Mucosa of rectum (tissue), 2 donors: ENCODE data around the gene RAPGEF2.
"Not testable (repeated sequence)": the region's sequence is repeated elsewhere in the genome, so short reads cannot be mapped to it uniquely, and the experiment has no call there.

ENCODE experiments used
- H3K27ac ChIP-seq, 2 donors: one replicate each; pipeline ENCODE4 v1.7.0; 2013; ENCODE audit warnings: inconsistent platforms in 2 of 2, low read depth in 2 of 2, low read length in 2 of 2
- H3K27me3 ChIP-seq, 2 donors: one replicate each; pipeline ENCODE4 v1.7.0; 2013; ENCODE audit warnings: low read length in 2 of 2; ENCODE audit not compliant: control insufficient read depth in 2 of 2, insufficient read depth in 2 of 2
- H3K36me3 ChIP-seq, 2 donors: one replicate each; pipeline ENCODE4 v1.7.0; 2013; ENCODE audit warnings: low read length in 2 of 2; ENCODE audit not compliant: control insufficient read depth in 2 of 2, insufficient read depth in 2 of 2
- H3K4me1 ChIP-seq, 2 donors: one replicate each; pipeline ENCODE4 v1.7.0; 2013; ENCODE audit warnings: low read length in 2 of 2, mild to moderate bottlenecking in 1 of 2; ENCODE audit not compliant: control insufficient read depth in 2 of 2, insufficient read depth in 2 of 2
- H3K4me3 ChIP-seq, 2 donors: one replicate each; pipeline ENCODE4 v1.7.0; 2013; ENCODE audit warnings: low read length in 2 of 2
- H3K9ac ChIP-seq, 2 donors: one replicate each; pipeline ENCODE4 v1.7.0; 2013; ENCODE audit warnings: low read length in 2 of 2, low read depth in 1 of 2, mild to moderate bottlenecking in 1 of 2
- H3K9me3 ChIP-seq, 2 donors: one replicate each; pipeline ENCODE4 v1.7.0; 2013; ENCODE audit warnings: low read length in 2 of 2; ENCODE audit not compliant: control insufficient read depth in 2 of 2
- donor health status: healthy.
- donor health status: Normal muscosa, but diverticular disease.

Gene RAPGEF2

DNA sequence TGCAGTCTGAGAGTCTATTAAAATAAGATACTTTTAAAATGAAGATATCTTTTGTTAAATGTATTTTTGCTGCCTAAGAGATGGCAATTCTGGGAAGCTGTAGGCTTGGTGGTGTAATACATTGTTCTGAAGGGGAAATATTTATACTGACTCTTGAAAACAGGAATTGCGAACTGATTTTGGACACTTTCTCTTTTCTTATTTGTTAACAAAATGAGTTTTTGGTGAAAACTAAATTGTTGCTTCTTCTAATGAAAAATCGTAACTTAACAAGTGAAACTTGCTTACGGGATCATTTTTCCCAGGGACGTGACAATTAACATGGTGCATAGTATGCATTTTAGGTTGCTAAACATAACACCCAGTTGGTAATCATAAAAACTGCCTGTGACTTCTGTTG, 71.0 kb downstream of the RAPGEF2 start:
- no peaks in the 10 kb centered on the region for H3K27me3 ChIP-seq
- H3K4me1 ChIP-seq: peaks cover 6% of the 10 kb centered on the region in 2 donors
- no peak overlapping the region for H3K27ac ChIP-seq
- H3K36me3 ChIP-seq: no peaks in the 10 kb centered on the region
- H3K4me3 ChIP-seq: no peak overlapping the region
- H3K9me3 ChIP-seq: no peaks in the 10 kb centered on the region
- no peak overlapping the region for H3K9ac ChIP-seq

DNA sequence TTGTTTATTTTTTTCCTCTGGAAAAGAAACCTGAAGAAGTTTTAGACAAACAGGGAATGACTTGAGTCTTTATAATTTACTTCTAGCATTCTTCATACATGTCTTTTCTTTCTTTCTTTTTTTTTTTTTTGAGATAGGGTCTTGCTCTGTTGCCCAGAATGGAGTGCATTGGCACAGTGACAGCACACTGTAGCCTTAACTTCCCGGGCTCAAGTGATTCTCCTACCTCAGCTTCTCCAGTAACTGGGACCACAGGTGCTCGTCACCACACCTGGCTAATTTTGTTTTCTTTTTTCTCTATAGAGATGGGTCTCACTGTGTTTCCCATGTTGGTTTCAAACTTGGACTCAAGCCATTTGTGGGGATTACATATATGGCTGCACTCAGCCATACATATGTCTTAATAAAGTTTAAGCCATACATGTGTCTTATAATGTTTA, 71.8 kb downstream of the RAPGEF2 start:
- H3K9ac ChIP-seq: no peak overlapping the region
- peaks cover 6% of the 10 kb centered on the region in 2 donors for H3K4me1 ChIP-seq
- H3K27ac ChIP-seq: no peak overlapping the region
- H3K27me3 ChIP-seq: no peaks in the 10 kb centered on the region
- no peaks in the 10 kb centered on the region for H3K36me3 ChIP-seq
- H3K4me3 ChIP-seq: no peak overlapping the region
- no peaks in the 10 kb centered on the region for H3K9me3 ChIP-seq

DNA sequence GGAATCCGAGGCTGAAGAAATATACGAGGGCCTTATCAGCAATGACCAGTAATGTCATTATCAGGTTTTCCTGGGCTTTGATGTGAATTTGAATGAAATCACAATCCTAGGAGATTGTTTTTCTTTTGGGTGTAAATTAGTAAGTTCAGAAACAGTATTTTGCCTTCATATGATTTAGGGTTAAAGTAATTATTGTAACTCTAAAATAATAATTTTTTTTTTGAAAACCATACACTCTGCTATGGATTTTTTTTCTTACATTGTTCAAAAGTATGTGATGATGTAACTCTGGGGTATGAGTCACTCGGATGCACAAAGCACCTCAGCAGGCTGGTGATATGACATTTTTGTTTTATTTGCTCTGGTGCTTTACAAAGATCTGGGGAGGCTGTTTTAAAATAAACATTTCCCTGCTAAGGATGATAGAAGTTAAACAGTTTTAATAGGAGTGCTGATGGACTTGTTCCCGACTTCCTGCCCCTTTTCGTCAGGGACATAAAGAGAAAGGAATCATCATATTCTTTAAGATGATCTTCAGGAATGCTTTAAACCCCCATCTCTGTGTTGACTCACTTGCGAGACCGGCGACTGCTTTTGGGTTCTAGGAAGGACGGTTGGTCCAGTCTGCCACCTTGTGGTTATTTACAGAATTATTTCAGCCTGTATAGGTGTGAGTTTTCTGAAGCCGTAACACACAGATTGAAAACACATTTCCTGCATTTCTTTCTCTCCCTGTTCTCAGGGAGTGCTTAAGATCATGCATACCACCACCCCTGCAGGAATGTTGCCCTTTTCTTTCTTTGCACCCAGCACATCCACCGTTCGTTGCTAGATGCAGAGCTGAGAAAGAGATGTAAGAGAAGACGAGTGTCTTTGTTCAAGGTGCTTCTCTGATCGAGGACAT, 72.5 kb downstream of the RAPGEF2 start:
- no peaks in the 10 kb centered on the region for H3K36me3 ChIP-seq
- H3K27ac ChIP-seq: no peak overlapping the region
- no peaks in the 10 kb centered on the region for H3K9me3 ChIP-seq
- H3K4me3 ChIP-seq: peak overlapping the region in 1 of 2 donors; percentile 14
- H3K4me1 ChIP-seq: peaks cover 6 to 10% of the 10 kb centered on the region in 2 donors
- no peaks in the 10 kb centered on the region for H3K27me3 ChIP-seq
- no peak overlapping the region for H3K9ac ChIP-seq

DNA sequence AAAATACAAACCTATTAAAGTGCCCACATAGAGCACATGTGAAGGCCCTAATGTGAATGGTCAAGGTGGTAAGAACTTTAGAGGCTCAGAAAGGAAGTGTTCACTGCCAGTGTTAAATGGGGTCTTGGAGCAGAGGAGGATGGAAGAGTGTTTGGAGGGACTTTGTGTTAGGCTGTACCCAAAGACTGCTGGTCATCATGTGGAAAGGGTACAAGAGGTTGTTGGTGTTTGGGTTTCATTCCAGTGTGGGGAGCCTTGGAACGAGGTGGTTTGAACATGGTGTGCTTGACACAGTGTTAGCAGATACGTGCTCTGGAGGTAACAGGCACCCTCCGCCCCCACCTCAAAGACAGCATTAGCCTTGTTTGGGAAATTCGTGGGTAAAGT, 73.1 kb downstream of the RAPGEF2 start:
- H3K27ac ChIP-seq: no peak overlapping the region
- H3K9ac ChIP-seq: no peak overlapping the region

DNA sequence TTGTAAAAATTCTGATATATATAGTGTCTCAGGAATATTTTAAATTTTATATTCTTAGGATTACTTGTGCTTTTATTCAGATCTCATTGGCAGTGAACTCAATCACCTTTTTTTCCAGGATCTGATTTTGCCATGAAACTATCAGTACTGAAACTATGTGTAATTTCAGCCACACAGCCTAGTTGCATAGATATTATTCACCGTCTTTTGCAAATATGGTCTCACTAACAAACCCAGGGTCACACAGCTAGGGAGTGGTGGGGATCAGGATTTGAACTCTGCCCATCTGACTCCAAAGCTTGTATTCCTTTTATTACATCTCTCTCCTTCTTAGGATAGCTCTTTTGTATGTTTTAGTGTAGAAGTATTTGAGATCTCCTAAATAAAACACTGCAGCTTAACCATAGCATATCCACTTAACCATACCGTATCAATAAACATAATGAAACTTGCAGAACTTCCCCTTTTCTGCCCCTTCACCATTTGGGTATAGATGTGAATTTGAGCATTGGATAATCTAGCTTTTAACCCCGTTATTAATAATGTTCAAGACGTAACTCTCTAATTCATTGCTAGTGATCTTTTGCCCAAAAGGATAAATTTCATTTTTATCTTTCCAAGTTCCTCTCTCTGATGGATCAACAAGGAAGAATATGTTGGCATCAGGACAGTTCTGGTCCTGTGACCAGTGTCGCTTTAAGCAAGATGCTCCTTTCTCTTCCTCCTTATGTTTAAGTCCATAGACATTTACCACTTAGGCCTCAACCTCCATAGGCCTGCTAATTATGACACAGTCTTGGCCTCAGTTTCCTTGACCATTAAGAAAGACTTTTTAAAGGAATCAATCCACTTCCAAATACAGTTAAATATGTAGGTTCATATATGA, 74.6 kb downstream of the RAPGEF2 start:
- Histone ChIP-seq H3K9me3 (no peaks in the 10 kb centered on the region), H3K4me1 (peaks cover 6 to 11% of the 10 kb centered on the region in 2 donors), H3K4me3 (no peak overlapping the region), H3K36me3 (no peaks in the 10 kb centered on the region), H3K27ac (no peak overlapping the region), H3K27me3 (no peaks in the 10 kb centered on the region), H3K9ac (no peak overlapping the region)

More for the DNA sequence above, 73.1 kb downstream of the RAPGEF2 start:
- no peaks in the 10 kb centered on the region for H3K36me3 ChIP-seq
- H3K4me1 ChIP-seq: peaks cover 6 to 11% of the 10 kb centered on the region in 2 donors
- no peaks in the 10 kb centered on the region for H3K9me3 ChIP-seq
- peak overlapping the region in 1 of 2 donors; percentile 14 for H3K4me3 ChIP-seq
- H3K27me3 ChIP-seq: no peaks in the 10 kb centered on the region

DNA sequence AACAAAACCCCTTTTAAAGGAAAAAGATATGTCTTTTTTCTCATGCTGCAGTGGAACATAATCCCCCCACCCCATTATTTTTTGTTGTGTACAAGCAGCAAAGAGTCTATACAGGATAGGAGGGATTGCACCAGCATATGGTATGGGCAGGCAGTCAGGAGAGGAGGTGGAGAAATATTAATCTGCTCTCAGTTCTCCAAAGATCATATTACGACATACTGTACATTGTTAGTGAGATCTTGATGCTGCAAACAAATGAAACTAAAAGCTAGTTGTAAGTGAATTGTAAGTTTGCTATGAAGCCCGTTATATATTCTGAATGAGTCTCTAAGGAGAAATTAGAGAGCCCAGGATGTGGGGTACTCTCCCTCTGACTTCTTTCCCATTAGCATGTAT, 75.3 kb downstream of the RAPGEF2 start:
- H3K27ac ChIP-seq: no peak overlapping the region

DNA sequence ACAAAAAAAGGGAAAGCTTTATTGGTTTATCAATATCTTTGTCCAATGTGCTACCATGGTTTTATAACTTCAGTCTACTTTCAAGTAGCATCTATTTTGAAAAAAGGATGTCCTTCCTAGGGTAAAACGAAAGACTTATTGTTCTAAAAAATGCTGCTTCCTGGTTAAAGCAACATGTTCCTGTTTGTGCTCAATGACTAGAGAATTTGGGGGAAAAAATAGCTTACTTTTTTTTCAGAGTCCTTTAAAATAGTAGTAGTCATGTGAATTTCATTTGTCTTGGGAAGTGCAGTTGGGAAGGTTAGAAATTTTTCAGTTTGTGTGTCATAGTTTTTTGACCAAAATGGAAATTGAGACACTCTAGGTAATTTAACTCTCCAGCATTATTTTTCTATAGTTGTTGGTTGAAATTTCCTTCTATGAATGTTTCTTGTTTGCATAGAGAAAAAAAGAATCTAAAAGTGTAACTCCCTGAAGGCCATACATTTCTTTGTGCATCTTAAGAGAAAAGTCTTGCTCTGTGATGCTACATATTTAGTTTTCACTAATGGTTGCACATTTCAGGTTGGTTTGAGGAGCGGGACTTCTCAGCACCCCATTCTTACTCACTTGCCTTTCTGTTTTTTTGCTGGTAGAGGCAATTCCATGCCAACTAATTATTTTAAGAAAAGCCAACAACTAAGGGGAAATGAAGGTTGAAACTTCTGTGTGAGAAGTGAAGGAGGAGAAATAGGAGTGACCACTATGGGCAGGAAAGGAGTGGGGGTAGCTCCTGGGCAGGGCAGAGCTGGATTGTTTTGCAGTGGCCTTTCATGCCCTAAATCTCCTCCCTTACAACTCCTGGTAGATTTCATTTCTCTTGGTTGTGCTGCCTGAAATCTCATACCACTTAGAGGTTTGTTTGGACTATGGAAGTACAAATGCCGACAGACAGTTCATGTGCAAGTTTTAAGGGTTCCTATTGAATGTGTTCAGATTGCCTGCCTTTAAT, 76.4 kb downstream of the RAPGEF2 start:
- no peak overlapping the region for H3K9ac ChIP-seq
- peaks cover 6 to 11% of the 10 kb centered on the region in 2 donors for H3K4me1 ChIP-seq
- H3K36me3 ChIP-seq: no peaks in the 10 kb centered on the region
- H3K9me3 ChIP-seq: no peaks in the 10 kb centered on the region
- peak overlapping the region in 1 of 2 donors; percentile 21 for H3K27ac ChIP-seq
- no peak overlapping the region for H3K4me3 ChIP-seq
- no peaks in the 10 kb centered on the region for H3K27me3 ChIP-seq

More for the DNA sequence above, 75.3 kb downstream of the RAPGEF2 start:
- H3K36me3 ChIP-seq: no peaks in the 10 kb centered on the region
- peaks cover 6 to 11% of the 10 kb centered on the region in 2 donors for H3K4me1 ChIP-seq
- no peaks in the 10 kb centered on the region for H3K9me3 ChIP-seq
- H3K27me3 ChIP-seq: no peaks in the 10 kb centered on the region
- H3K9ac ChIP-seq: no peak overlapping the region
- no peak overlapping the region for H3K4me3 ChIP-seq

DNA sequence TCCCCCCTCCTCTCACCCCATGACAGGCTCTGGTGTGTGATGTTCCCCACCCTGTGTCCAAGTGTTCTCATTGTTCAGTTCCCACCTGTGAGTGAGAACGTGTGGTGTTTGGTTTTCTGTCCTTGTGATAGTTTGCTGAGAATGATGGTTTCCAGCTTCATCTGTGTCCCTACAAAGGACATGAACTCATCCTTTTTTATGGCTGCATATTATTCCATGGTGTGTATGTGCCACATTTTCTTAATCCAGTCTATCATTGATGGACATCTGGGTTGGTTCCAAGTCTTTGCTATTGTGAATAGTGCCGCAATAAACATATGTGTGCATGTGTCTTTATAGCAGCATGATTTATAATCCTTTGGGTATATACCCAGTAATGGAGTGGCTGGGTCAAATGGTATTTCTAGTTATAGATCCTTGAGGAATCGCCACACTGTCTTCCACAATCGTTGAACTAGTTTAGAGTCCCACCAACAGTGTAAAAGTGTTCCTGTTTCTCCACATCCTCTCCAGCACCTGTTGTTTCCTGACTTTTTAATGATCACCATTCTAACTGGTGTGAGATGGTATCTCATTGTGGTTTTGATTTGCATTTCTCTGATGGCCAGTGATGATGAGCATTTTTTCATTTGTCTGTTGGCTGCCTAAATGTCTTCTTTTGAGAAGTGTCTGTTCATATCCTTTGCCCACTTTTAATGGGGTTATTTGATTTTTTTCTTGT, 81.2 kb downstream of the RAPGEF2 start:
- not testable (repeated sequence) for H3K27me3 ChIP-seq, H3K4me3 ChIP-seq, H3K36me3 ChIP-seq, H3K9me3 ChIP-seq, H3K4me1 ChIP-seq, H3K27ac ChIP-seq, H3K9ac ChIP-seq

DNA sequence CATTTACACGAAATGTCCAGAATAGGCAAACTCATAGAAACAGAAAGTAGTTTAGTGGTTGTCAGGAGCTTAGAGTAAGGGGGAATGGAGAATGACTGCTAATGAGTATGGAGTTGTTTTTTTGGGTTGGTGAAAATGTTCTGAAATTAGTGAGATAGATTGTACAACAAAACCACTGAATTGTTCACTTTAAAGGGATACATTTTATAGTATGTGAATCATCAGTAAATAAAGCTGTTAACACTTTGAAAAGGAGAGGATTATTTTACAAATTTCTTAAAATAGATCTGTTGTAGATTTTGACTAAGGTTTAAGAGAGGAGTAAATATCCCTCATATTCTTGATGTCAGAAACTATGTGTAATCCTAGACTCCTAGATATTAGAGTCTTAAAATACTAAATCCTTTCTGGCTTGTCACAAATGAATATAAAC, 82.7 kb downstream of the RAPGEF2 start:
- Histone ChIP-seq H3K9me3 (no peaks in the 10 kb centered on the region), H3K27me3 (no peaks in the 10 kb centered on the region), H3K9ac (no peak overlapping the region), H3K27ac (no peak overlapping the region), H3K4me1 (peaks cover 0 to 3% of the 10 kb centered on the region in 2 donors), H3K4me3 (no peak overlapping the region), H3K36me3 (no peaks in the 10 kb centered on the region)
